Stimulated activated naive CD4-positive, alpha-beta T cell (primary cell): Measurements from ENCODE around the gene DLG5.

Experiments used
- DNase-seq, 6 experiments: peaks; one replicate each; lab custom pipeline; 2025; lab: John Stamatoyannopoulos, UW

DLG5 gene

DNA sequence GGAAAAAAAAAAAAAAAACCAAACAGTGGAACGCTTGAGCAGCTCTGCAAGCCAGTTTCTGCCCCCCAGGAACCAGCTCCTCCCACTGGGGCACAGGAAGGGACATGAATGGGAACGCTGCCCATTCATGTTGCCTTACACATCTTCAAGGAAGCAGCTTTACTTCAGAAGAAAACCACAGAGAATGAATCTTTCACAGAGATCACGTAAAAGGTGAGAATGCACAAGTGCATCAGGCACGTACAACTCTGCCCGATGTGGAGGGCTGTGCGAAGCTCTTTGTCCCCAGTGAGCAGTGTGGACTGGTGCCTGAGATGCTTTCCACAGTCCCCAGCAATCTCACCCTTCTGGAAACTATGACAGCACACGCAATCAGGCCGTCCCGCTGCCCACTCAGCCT is 106.2 kb downstream of the DLG5 start:
- DNase-seq = no peak

DNA sequence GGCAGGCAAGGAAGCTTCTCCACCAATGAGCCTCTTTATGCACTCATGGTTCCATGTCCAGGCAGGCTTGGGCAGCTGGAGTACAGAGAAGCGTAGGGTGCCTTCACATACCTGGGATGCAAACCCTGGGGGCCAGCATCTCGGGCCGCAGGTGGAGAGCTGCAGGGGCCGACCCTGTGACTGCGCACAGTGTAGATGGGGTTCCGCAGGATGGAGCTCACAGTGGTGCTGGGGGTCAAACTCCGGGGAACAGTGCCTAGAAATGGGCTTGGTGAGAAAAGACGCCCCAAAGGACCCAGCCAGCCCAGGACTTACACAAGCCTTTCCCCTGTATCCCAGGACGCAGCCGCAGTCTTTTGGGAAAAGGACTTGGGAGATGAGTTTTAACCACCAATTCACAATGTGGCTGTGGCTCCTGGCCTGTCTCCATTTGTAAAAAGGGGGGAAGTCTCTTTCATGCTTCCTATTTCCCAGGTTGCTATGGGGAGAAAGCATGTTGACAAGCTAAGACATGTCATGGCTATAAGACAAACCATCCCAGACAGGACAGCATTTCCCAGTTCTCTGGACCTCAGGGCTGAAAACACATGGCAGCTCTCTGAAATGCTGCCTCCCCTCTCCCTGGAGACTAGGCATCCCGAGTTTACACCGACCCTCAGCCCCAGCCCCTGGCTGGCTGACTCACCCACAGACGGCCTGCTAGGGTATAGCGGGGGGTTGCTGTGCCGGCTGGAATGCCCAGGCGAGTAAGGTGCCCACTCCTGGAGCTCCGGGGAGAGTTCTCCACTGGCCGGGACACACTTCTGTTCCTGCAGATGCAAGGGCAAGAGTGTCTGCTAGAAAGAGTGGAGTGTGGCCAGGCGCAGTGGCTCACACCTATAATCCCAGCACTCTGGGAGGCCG is 107.1 kb downstream of the DLG5 start:
- DNase-seq = no peak

DNA sequence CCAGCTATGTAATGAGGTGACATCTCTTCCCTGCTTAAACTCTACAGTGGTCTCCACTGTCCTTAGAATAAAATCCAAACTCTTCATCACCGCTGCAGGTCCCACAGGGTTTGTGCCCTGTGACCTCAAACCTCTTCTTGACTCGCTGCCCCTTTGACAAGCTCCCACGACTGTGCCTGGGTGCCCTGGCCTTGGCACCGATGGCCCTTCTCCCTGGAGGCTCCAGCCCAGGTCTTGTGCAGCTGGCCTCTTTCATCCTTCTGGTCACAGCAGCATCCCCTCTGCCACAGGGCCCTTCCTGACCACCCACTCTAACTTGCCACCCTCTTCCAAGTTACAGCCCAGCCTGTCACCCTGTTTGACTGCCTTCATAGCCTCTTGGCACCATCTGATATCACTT is 108.2 kb downstream of the DLG5 start:
- no peak for DNase-seq

DNA sequence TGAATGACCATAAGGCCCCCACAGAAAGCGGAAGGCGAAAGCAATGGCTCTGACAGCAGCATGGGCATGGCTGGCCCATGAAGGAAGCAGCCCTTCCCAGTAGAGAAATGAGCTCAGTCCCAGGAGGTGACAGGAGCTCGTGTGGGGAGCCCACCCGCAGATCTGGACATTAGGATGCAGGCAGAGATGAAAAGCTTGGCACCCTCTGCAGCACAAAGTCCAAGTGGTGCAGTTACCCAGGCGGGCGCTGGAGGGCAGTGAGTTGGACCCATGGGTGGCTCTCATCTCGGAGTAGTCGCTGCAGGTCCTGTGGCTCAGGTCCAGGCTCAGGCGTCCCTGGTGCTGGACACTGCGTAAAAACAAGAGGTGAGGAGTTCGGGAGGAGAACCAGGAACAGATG is 109.0 kb downstream of the DLG5 start:
- DNase-seq = no peak

DNA sequence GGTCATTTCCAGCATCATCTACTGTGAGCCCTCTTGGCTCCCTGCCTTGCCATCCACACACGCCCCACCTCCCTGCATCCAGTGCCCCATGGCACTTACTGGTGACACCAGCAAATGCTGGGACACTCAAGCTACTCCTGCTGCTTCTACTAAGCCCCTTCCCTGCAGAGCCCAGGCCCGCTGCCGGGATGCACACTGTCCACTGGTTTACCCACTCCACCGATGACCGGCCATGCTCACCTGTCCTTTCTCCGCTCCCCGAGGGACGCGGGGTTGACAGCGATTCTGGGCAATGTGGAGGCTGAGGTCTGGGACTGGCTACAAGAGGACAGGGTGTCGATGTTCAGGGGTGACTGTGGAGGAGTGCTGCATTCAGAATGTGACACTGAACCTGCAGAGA is 110.2 kb downstream of the DLG5 start:
- no peak for DNase-seq

DNA sequence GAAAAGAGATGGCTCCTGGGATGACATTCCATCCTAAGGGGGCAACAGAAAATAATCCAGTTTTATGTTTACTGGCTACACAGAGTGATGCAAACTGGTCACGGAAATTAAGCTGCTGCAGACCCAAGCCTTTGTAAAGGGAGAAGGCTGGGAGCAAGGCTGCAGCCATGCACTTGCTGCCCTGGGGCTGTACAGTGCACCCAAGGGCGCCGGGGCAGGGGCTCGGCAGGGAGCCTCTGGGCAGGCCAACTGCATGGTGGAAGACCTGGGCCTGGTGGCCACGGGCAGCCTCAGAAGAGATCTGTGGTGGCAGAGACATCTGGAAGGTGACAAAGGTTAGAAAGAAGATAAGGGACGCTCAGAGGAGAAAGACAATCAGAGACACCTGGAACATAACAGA is 113.8 kb downstream of the DLG5 start:
- no peak for DNase-seq

- no peak for DNase-seq
These were observed 114.6 kb downstream of the DLG5 start for GRCh38 chr10:77811831-77812430.

DNA sequence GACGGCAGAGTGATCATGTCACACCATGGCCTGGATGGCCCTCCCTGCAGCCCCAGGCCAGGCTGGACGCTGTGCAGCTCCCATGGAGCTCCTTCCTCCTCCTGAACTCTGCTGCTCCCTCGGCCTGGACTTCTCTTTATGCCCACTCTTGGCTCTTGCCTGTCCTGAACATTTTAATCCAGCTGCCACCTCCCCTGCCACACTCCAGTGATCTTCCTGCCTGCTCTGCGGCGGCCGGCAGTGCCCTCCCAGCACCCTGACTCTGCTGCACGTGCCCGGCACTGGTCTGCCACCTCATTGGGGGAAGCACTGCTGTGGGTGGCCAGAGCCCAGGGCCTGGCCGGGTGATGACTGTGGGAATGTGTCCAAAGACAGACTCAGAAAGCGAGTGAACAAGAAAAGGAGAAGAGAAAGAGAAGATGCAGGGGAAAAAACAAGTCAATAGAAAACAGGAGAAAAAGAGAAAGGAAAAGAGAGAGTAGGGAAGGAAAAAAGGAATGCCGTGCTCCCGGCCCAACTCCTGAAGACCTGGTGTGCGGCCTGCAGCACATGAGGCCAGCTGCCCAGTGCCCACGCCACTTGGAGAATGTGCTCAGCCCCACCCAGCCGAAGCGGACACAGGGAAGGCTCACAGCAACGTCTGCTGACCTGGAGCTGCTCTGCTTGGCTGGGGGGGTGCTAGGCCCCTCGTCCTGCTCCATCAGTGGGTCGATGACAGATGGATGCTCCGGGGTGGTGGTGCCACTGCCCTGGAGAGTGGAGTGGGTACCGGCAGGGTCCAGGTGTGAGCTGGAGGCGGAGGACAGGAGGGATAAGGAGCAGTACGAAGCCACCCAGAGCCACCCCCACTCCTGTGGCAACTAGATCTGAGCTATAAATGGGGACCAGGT is 115.9 kb downstream of the DLG5 start:
- DNase-seq = no peak

DNA sequence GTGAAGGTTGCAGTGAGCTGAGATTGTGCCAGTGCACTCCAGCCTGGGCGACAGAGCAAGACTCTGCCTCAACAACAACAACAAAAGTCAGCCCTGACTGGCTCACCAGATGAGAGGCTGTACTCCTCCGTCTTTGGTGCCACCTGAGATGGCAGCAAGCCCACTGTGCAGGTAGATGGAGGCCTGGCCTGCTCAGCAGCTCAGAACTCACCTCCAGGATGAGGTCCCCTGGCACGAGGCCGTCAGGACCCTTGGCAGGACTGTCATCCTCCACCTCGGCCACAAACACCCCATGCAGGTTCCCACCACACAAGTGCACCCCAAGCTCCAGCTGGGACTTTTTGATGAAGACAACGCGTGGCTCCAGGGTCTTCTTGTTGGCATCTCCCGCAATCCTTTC is 117.2 kb downstream of the DLG5 start:
- no peak for DNase-seq

DNA sequence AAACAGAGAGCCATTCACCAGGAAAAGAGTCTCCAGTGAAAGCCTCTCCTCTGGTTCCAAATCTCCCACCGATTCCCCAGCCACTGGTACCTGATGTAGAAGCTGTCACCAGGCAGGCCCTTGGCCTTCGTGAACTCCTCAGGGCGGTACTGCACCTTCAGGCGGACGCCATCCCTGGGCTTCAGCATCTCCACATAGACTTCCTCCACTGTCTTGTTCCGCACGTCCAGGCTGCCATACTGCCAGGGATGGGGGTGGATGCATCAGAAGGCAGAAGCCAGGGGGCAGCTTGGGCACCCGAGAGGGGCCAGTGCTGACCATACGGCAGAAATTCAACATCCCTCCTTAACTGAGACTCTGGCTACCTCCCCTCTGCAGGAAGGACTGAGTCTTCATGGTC is 118.8 kb downstream of the DLG5 start:
- DNase-seq = no peak

DNA sequence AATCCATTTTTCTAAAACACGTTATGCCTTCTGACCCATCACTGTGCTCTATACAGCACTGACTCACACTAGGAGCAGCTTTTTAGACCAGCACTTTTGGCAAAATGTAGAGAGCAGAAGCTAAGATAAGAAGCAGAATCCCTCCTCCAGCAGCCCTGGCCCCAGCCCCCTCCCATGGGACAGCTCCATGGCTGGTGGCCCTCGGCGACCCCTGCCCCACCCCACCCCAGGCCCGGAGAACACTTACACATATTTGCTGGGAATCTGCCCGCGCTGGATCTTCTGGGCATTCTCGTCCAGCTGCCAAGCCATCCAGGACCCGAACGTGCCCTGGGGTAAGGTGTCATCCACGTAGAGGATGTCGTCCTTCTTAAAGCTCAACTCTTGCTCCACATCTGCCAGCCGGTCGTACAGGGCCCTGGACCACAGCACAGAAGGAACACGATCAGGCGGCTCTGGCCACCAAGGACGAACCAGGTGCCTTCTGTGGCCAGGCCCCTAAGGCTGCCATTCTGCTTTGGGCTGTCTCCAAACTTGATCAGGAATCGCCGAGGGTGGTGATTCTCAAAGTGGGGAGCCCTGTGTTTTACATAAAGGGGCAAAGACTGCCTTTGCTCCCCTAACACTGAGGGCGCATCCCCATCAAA is 119.9 kb downstream of the DLG5 start:
- DNase-seq = no peak

GRCh38 chr10:77805676-77806075 is 120.9 kb downstream of the DLG5 start:
- no peak for DNase-seq

GRCh38 chr10:77804371-77804770 is 122.2 kb downstream of the DLG5 start:
- no peak for DNase-seq

GRCh38 chr10:77801474-77802161 is 124.9 kb downstream of the DLG5 start:
- DNase-seq = no peak

- DNase-seq = no peak
These were observed 125.8 kb downstream of the DLG5 start for GRCh38 chr10:77800738-77801266.

- no peak for DNase-seq
These were observed 126.2 kb downstream of the DLG5 start for GRCh38 chr10:77800320-77800719.

DNA sequence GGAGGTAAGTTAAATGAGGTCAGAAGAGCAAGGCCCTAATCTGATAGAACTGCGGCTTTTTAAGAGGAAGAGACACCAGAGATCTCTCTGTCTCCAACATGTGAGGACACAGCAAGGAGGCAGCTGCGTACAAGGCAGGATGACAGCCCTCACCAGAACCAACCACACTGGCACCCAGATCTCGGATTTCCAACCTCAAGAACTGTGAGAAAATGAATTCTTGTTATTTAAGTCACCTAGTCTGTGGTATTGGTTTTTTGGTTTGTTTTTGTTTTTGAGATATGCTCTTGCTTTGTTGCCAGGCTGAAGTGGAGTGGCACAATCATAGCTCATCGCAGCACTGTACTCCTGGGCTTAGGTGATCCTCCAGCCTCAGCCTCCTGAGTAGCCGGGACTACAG is 127.2 kb downstream of the DLG5 start:
- no peak for DNase-seq

- DNase-seq = no peak
These were observed 127.6 kb downstream of the DLG5 start for GRCh38 chr10:77798940-77799339.

DNA sequence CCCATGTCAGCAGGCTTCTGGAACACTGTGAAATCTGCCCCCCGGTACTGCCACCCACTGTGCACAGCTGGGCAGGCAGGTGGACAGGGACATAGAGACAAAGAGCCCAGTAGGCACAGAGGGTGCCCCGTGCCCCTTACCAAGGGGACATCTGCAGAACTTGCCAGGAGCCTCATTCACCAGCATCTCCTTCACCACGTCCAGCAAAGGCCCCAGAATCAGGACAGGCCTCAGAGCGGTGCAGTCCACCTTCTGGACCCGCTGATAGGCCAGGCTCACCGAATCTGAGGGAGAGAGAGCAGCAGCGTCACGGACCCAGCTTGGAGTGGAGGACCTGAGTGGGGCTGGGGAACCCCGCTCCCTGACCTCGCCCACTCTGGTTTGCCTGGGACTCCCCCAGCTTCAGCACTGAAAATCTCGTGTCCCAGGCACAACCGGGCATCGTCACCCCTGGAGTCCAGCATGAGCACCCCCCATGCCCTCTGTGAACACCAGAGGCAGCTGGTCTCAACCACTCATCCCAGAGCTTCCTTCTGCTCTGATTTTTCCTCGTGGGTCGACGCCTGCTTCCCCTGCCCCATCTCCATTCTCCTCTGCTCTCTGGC is 130.1 kb downstream of the DLG5 start:
- no peak for DNase-seq

DNA sequence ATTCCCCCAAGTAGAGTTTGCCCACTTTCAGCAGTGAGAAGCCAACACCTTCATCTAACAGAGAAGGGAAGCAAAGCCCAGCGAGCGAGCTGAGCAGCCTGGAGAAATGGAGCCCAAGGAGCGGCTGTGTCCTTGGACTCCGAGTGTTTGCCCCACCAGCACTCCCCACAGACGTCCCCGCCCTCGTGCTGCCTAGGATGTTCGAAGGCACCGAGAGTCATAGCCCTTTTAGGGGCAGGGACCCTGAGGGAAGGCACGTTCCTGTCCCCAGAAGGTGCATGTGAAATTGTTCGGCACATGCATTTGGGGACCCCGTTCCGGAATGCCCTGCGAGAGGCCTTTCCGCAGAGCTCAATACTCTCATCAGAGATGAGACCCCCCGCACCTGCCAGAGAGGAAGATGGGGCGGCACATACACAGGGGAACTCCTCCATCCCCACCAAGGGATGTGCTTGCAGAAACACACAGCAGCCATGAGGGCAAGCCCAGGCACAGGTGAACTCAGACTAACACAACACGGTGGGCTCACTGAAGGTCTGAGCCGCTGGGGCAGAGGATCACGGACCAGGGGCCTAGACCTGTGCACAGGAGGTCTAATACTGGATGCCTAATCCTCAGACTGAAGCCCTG is 131.0 kb downstream of the DLG5 start:
- DNase-seq = no peak
